Body of pancreas (tissue), 4 donors: ENCODE measurements around the gene KIF17. TPM values are rescaled to one million over a fixed set of nuclear protein-coding genes. Genes with fewer than 3 reads are reported as not detected.

ENCODE experiments used
- ATAC-seq: fragments of 150-250 bp; one replicate; pipeline ENCODE4 v1.9.1; 2016
- DNase-seq, 4 donors: peaks; one replicate each; pipeline ENCODE4 v3.0.0-alpha.2; 2019
- H3K27ac ChIP-seq, 4 donors: fragments of 200-600 bp; sonication (generic); 1 replicate in 3 of 4; 2 replicates in 1 of 4; pipeline versions ENCODE4 v1.5.1 to v1.6.1; 2016 to 2019; ENCODE audit warnings: mild to moderate bottlenecking in 1 of 4, mixed read lengths in 1 of 4, moderate library complexity in 1 of 4
- H3K27me3 ChIP-seq, 2 donors: fragments of 200-600 bp; sonication (generic); one replicate each; pipeline ENCODE4 v1.6.0; 2016; ENCODE audit warnings: mild to moderate bottlenecking in 1 of 2
- H3K36me3 ChIP-seq, 2 donors: fragments of 200-600 bp; sonication (generic); replicated peaks in 1 of 2; 2 replicates each; pipeline ENCODE4 v1.5.1; 2016; ENCODE audit warnings: low read depth in 2 of 2; ENCODE audit not compliant: insufficient read depth in 1 of 2
- H3K4me1 ChIP-seq: fragments of 200-600 bp; sonication (generic); one replicate; pipeline ENCODE4 v1.6.0; 2016
- H3K4me3 ChIP-seq, 2 donors: fragments of 200-600 bp; sonication (generic); 1 replicate in 1 of 2; 2 replicates in 1 of 2; pipeline ENCODE4 v1.5.1; 2016 to 2019
- H3K9me3 ChIP-seq, 3 donors: fragments of 200-600 bp; sonication (generic); 1 replicate in 2 of 3; 2 replicates in 1 of 3; pipeline ENCODE4 v1.5.1; 2016
- CTCF ChIP-seq, 7 experiments: fragments of 450-650 bp in 4 of 7; fragments of 200-600 bp in 3 of 7; sonication (generic) in 3 of 7; IDR thresholded peaks; one replicate each; pipeline ENCODE4 v1.5.1; 2016 to 2019; ENCODE audit warnings: antibody characterized with exemption in 7 of 7
- POLR2A ChIP-seq, 3 donors: fragments of 450-650 bp; IDR thresholded peaks; one replicate each; pipeline ENCODE4 v1.6.1; 2016; ENCODE audit warnings: antibody characterized with exemption in 3 of 3, mild to moderate bottlenecking in 2 of 3
- WGBS, 2 donors: methylation state at CpG; one replicate each; pipeline ENCODE4 v1.1.5; 2017; 5-methylcytosine and 5-hydroxymethylcytosine counted together
- intact Hi-C: fragments of 100-400 bp; cut with DNase I; formaldehyde crosslinking; loops from one replicate; pipeline ENCODE4 v1.15.1; 2023
- total RNA-seq, 2 donors: library from RNA; depleted of rRNA; stranded (reverse); fragments of >200 nt; gene quantifications; one replicate each; pipeline ENCODE4 v1.1.0, GENCODE V29; 2016

Gene KIF17
- total RNA-seq, 2 donors from 2014 or later: 1.8 TPM; not detected in 1

GRCh38 chr1:20701847-20702246 is 16.0 kb downstream of the KIF17 start:
- no peak for ATAC-seq
- intact Hi-C loops: no loop called here
- Histone ChIP-seq H3K9me3 (no peaks in the 10 kb centered on the region), H3K36me3 (no peaks in the 10 kb centered on the region), H3K4me3 (no peak overlapping the region), H3K27ac (no peak overlapping the region), H3K4me1 (peaks cover 5% of the 10 kb centered on the region), H3K27me3 (no peaks in the 10 kb centered on the region)
- WGBS, 2 donors: 76 to 88% methylated on average over 4 to 5 of the region's 5 CpGs
- no peak for DNase-seq
- TF ChIP-seq CTCF (IDR thresholded peaks at IDR 0.05) (no peak), POLR2A (IDR thresholded peaks at IDR 0.05) (no peak)

GRCh38 chr1:20701446-20701845 is 16.4 kb downstream of the KIF17 start:
- 76 to 80% methylated on average over 9 of the region's 9 CpGs for WGBS, 2 donors
- peaks cover 6% of the 10 kb centered on the region for H3K4me1 ChIP-seq
- H3K9me3 ChIP-seq: no peaks in the 10 kb centered on the region
- H3K27me3 ChIP-seq: no peaks in the 10 kb centered on the region
- no peak overlapping the region for H3K4me3 ChIP-seq
- no peak for ATAC-seq
- no peak for DNase-seq
- no peaks in the 10 kb centered on the region for H3K36me3 ChIP-seq
- intact Hi-C loops: no loop called here
- H3K27ac ChIP-seq: no peak overlapping the region
- TF ChIP-seq CTCF (IDR thresholded peaks at IDR 0.05) (no peak), POLR2A (IDR thresholded peaks at IDR 0.05) (no peak)

GRCh38 chr1:20700636-20701215 is 17.1 kb downstream of the KIF17 start:
- H3K27me3 ChIP-seq: no peaks in the 10 kb centered on the region
- peaks cover 6% of the 10 kb centered on the region for H3K4me1 ChIP-seq
- 82 to 86% methylated on average over 16 to 17 of the region's 17 CpGs for WGBS, 2 donors
- H3K27ac ChIP-seq: no peak overlapping the region
- ATAC-seq (no peak), DNase-seq (no peak)
- no peaks in the 10 kb centered on the region for H3K9me3 ChIP-seq
- intact Hi-C loops: no loop called here
- H3K4me3 ChIP-seq: no peak overlapping the region
- no peaks in the 10 kb centered on the region for H3K36me3 ChIP-seq
- TF ChIP-seq POLR2A (IDR thresholded peaks at IDR 0.05) (no peak), CTCF (IDR thresholded peaks at IDR 0.05) (no peak)

GRCh38 chr1:20699558-20699957 is 18.2 kb downstream of the KIF17 start:
- no peak for ATAC-seq
- H3K4me1 ChIP-seq: peaks cover 6% of the 10 kb centered on the region
- H3K27ac ChIP-seq: no peak overlapping the region
- no peaks in the 10 kb centered on the region for H3K9me3 ChIP-seq
- DNase-seq: no peak
- 80 to 93% methylated on average over 9 of the region's 9 CpGs for WGBS, 2 donors
- H3K4me3 ChIP-seq: no peak overlapping the region
- no peak for TF ChIP-seq POLR2A (IDR thresholded peaks at IDR 0.05)
- TF ChIP-seq CTCF (IDR thresholded peaks at IDR 0.05): no peak
- H3K27me3 ChIP-seq: no peaks in the 10 kb centered on the region
- intact Hi-C loops: loop anchor here (5.0 kb wide), 1 partner anchor 498 kb away; no protein-coding TSS in a partner anchor
- no peaks in the 10 kb centered on the region for H3K36me3 ChIP-seq
